Common myeloid progenitor, CD34-positive (primary cell): Measurements from ENCODE around the gene IGDCC3.

Source experiments
- CTCF ChIA-PET: fragments of 350-600 bp; sonication (Branson Sonifier 250); formaldehyde crosslinking; loops from one replicate; lab custom pipeline; 2021; ENCODE audit warnings: antibody characterized with exemption; lab: Charles Lee
- POLR2A ChIA-PET: fragments of 350-600 bp; sonication (Branson Sonifier 250); formaldehyde crosslinking; loops from one replicate; lab custom pipeline; 2021; ENCODE audit warnings: antibody characterized with exemption; lab: Charles Lee
- DNase-seq, 3 donors: peaks; one replicate each; pipeline versions ENCODE4 v3.0.0 to v3.0.0-alpha.2; 2013
- H3K27ac ChIP-seq, 2 experiments: 1 replicate in 1 of 2; 2 replicates in 1 of 2; pipeline ENCODE4 v1.7.0; 2013; ENCODE audit warnings: inconsistent platforms in 2 of 2, low read length in 2 of 2, mild to moderate bottlenecking in 2 of 2, low read depth in 1 of 2, moderate library complexity in 1 of 2; ENCODE audit not compliant: severe bottlenecking in 2 of 2, insufficient read depth in 1 of 2, poor library complexity in 1 of 2
- H3K27me3 ChIP-seq, 5 experiments: replicated peaks in 2 of 5; 1 replicate in 3 of 5; 2 replicates in 2 of 5; pipeline versions ENCODE4 v1.6.1 to v1.7.0; 2013; ENCODE audit warnings: low read length in 4 of 5, mild to moderate bottlenecking in 2 of 5, moderate library complexity in 2 of 5, inconsistent platforms in 1 of 5; ENCODE audit not compliant: insufficient read depth in 5 of 5, control insufficient read depth in 4 of 5
- H3K36me3 ChIP-seq, 4 experiments: 1 replicate in 2 of 4; 2 replicates in 2 of 4; pipeline versions ENCODE4 v1.6.1 to v1.7.0; 2013; ENCODE audit warnings: low read length in 3 of 4, control low read depth in 1 of 4, mild to moderate bottlenecking in 1 of 4; ENCODE audit not compliant: control insufficient read depth in 4 of 4, insufficient read depth in 4 of 4
- H3K4me1 ChIP-seq, 4 experiments: 1 replicate in 3 of 4; 2 replicates in 1 of 4; pipeline versions ENCODE4 v1.6.1 to v1.7.1; 2013; ENCODE audit warnings: low read length in 3 of 4, mild to moderate bottlenecking in 3 of 4, control low read depth in 1 of 4, inconsistent platforms in 1 of 4, moderate library complexity in 1 of 4; ENCODE audit not compliant: control insufficient read depth in 4 of 4, insufficient read depth in 4 of 4; ENCODE audit errors: control extremely low read depth in 1 of 4
- H3K4me3 ChIP-seq, 7 experiments: 1 replicate in 4 of 7; 2 replicates in 3 of 7; pipeline versions ENCODE4 v1.5.1 to v1.7.0; 2013; ENCODE audit warnings: mild to moderate bottlenecking in 7 of 7, low read length in 6 of 7, moderate library complexity in 6 of 7, inconsistent platforms in 2 of 7, low read depth in 2 of 7, control low read depth in 1 of 7; ENCODE audit not compliant: insufficient read depth in 4 of 7, control insufficient read depth in 1 of 7; ENCODE audit errors: extremely low read depth in 1 of 7
- H3K9me3 ChIP-seq, 5 experiments: 1 replicate in 4 of 5; 2 replicates in 1 of 5; pipeline versions ENCODE4 v1.6.1 to v1.7.1; 2013; ENCODE audit warnings: low read length in 4 of 5, mild to moderate bottlenecking in 2 of 5, inconsistent platforms in 1 of 5, low read depth in 1 of 5, moderate library complexity in 1 of 5; ENCODE audit not compliant: control insufficient read depth in 4 of 5, insufficient read depth in 2 of 5; ENCODE audit errors: control extremely low read depth in 1 of 5
- whole genome bisulfite sequencing: methylation state at CpG from one replicate; pipeline ENCODE4 v1.1.5; 2013; ENCODE audit not compliant: insufficient coverage; 5-methylcytosine and 5-hydroxymethylcytosine counted together

The IGDCC3 gene

DNA sequence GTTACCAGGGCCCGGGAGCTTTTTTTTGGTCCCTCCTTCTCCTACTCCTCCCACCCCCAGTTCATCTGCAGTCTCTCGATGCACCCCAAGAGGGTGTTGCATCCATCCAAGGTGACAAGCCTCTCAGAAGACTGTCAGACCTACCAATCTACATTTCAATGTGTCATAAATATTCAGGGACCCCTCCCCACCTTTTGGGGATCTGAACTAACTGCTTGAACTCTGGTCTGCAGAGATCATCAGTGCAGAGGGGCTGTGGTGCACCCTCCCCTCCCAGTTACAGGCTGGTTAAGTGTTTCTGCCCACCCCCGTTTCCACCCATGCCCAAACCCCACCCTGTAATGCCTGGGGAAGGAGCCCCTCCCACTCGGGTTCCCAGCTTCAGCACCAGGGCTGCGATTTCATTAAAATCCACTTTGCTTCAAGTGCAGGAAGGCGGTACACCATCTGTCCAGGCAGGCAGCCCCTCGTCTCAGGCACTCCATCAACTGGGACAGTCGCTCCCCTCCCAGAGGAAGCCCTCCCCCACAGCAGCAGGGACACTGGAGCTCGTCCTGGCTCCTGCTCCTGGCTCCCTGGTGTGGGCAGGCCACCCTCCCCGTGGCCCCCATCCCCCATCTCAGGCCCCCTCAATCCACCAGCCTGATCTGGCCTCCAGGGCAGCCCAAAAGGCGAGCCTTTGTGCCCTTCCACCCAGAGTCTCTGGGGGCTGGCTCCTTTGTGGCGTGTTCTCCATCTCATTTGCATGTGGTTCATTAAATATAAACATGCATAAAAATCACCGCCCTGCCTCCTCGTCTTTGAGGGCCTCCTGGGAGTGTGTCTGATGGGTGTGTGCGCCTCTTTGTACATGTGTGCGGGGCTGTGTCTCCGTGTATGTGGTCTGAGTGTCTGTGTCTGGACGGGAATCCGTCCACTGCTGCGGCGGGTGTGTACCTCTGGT is 41.0 kb downstream of the IGDCC3 start:
- peaks cover 0 to 10% (median 9%) of the 10 kb centered on the region in 4 experiments for H3K4me1 ChIP-seq
- H3K27me3 ChIP-seq = no peaks in the 10 kb centered on the region
- DNase-seq = no peak
- no peaks in the 10 kb centered on the region for H3K36me3 ChIP-seq
- ChIA-PET CTCF (interaction anchor here (1.1 to 1.3 kb wide), 4 partner anchors 11 to 23 kb away, joined by 3 to 5 read pairs (median 4); no protein-coding TSS in a partner anchor), POLR2A (no interaction called here)
- no peaks in the 10 kb centered on the region for H3K9me3 ChIP-seq
- H3K4me3 ChIP-seq = no peak overlapping the region
- H3K27ac ChIP-seq = no peak overlapping the region
- 89% methylated on average over 10 of the region's 21 CpGs for WGBS

- Histone ChIP-seq H3K27ac (no peak overlapping the region), H3K4me3 (no peak overlapping the region), H3K36me3 (no peaks in the 10 kb centered on the region), H3K9me3 (no peaks in the 10 kb centered on the region), H3K4me1 (peaks cover 0 to 10% (median 9%) of the 10 kb centered on the region in 4 experiments), H3K27me3 (no peaks in the 10 kb centered on the region)
- WGBS = 96% methylated on average over 19 of the region's 19 CpGs
- ChIA-PET POLR2A (no interaction called here), CTCF (interaction anchor here (1.1 to 1.3 kb wide), 3 partner anchors 10 to 17 kb away, joined by 3 to 4 read pairs (median 4); no protein-coding TSS in a partner anchor)
- no peak for DNase-seq
These were observed 42.3 kb downstream of the IGDCC3 start for GRCh38 chr15:65335278-65336055.

DNA sequence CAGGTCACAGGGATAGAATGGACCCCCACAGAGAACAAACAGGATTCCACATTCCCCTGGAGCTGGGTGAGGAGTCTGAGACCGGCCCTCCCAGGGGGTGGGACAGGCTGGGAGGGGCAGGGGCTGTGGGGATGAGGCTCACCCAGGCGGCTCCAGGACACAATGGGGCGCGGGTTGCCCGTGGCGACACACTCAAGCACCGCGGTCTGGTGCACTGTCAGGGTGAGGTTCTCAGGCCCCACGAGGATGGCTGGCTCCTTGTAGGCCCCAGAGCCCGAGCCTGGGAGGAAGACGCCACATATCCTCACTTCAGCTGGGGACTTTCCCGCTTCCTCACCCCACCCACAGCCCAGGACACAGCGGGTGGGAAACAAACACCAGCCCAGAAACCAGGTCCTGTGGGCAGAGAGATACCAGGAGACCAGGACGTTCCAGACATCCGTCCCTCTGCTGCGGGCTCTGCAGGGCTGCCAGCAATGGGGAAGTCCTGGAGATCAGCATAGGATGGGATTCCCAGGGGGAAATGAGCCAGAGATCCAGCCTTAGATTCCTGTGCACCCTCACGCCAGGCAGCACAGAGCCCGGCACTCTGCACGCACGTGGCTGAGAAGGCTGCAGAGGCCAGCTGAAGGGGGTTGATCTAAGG is 43.1 kb downstream of the IGDCC3 start:
- H3K4me3 ChIP-seq = no peak overlapping the region
- ChIA-PET CTCF (no interaction called here), POLR2A (no interaction called here)
- DNase-seq = no peak
- H3K36me3 ChIP-seq = no peaks in the 10 kb centered on the region
- peaks cover 0 to 5% (median 3%) of the 10 kb centered on the region in 4 experiments for H3K4me1 ChIP-seq
- H3K27ac ChIP-seq = no peak overlapping the region
- 86% methylated on average over 19 of the region's 20 CpGs for WGBS
- no peaks in the 10 kb centered on the region for H3K9me3 ChIP-seq
- no peaks in the 10 kb centered on the region for H3K27me3 ChIP-seq

- Histone ChIP-seq H3K4me3 (no peak overlapping the region), H3K27ac (no peak overlapping the region), H3K36me3 (no peaks in the 10 kb centered on the region), H3K9me3 (no peaks in the 10 kb centered on the region), H3K4me1 (peaks cover 0 to under 1% (median 0%) of the 10 kb centered on the region in 4 experiments), H3K27me3 (no peaks in the 10 kb centered on the region)
- CTCF ChIA-PET = interaction anchor here (0.8 kb wide), 1 partner anchor 13 kb away, joined by 3 read pairs; no protein-coding TSS in a partner anchor
- WGBS = 80% methylated on average over 3 of the region's 5 CpGs
- no peak for DNase-seq
- POLR2A ChIA-PET = no interaction called here
These were observed 43.9 kb downstream of the IGDCC3 start for GRCh38 chr15:65333856-65334255.

DNA sequence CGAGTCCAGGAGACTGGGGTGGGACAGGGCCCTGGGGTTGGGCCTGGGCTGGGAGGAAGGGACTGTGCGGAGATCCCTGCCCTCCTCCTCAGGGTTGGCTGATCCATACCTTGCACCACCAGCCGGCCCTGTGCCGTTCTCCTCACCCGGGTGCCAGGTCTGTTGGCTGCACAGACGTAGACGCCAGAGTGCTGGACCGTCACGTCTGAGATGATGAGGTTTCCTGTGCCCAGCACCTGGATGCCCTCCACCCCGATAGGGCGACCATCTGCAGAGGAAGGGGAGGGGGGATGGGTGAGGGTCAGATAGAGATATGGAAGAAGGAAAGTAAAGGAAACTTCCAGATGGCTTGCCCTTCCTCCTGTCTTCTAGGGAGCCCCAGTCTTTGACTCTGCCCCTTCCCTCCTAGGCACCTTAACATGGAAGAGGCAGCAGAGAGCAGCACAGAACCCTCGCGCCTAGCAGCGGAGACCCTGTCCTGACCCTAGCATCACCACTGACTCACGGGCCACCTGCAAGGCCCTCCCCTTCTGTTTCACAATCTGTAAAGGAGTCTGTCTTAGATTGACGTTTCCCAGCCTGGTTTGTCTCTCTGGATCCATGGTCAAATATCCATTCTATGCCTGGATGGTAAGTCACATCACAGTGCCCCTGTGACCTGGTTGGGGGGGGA is 44.5 kb downstream of the IGDCC3 start:
- H3K27me3 ChIP-seq = no peaks in the 10 kb centered on the region
- no peak for DNase-seq
- H3K27ac ChIP-seq = no peak overlapping the region
- no peaks in the 10 kb centered on the region for H3K9me3 ChIP-seq
- ChIA-PET CTCF (interaction anchor here (0.8 kb wide), 1 partner anchor 12 kb away, joined by 3 read pairs; no protein-coding TSS in a partner anchor), POLR2A (no interaction called here)
- 88% methylated on average over 9 of the region's 16 CpGs for WGBS
- no peak overlapping the region for H3K4me3 ChIP-seq
- peaks cover 0 to 4% (median 2%) of the 10 kb centered on the region in 4 experiments for H3K4me1 ChIP-seq
- no peaks in the 10 kb centered on the region for H3K36me3 ChIP-seq

- ChIA-PET CTCF (no interaction called here), POLR2A (no interaction called here)
- WGBS = 96% methylated on average over 24 of the region's 31 CpGs
- no peak overlapping the region for H3K4me3 ChIP-seq
- no peaks in the 10 kb centered on the region for H3K27me3 ChIP-seq
- H3K27ac ChIP-seq = no peak overlapping the region
- no peak for DNase-seq
- H3K9me3 ChIP-seq = no peaks in the 10 kb centered on the region
- H3K4me1 ChIP-seq = peaks cover 0 to 10% (median 8%) of the 10 kb centered on the region in 4 experiments
- no peaks in the 10 kb centered on the region for H3K36me3 ChIP-seq
These were observed 45.2 kb downstream of the IGDCC3 start for GRCh38 chr15:65332391-65333147.
